GM18498 (cell line): ENCODE results near the gene UCHL1.

Experiments used
- ATAC-seq: cut with Tn5 transposase; IDR thresholded peaks from one replicate; pipeline ENCODE4 v1.9.1; 2021; ENCODE audit warnings: mild to moderate bottlenecking, moderate library complexity; ENCODE audit not compliant: unreplicated experiment

The UCHL1 gene

DNA sequence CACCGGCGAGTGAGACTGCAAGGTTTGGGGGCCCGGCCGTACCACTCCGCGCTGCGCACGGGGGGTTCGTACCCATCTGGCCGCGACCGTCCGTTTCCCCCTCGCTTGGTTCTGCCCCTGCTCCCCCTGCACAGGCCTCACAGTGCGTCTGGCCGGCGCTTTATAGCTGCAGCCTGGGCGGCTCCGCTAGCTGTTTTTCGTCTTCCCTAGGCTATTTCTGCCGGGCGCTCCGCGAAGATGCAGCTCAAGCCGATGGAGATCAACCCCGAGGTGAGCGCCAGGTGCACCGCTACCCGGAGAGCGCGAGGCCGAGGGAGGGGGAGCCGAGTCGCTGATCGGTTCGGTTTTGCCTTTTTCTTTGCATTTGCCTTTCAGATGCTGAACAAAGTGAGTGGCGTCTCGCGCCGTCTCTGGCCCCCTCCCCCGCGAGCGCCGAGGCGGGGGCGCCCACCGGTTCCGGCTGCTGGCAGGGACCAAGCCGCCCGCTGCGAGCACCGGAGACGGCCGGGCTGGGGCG is at the start of gene UCHL1:
TSS of gene UCHL1 (plus strand) at position 189 of the 517 bp plus-strand sequence. CDS start at position 238, 49 bp downstream.
- peak; percentile 42 for ATAC-seq

DNA sequence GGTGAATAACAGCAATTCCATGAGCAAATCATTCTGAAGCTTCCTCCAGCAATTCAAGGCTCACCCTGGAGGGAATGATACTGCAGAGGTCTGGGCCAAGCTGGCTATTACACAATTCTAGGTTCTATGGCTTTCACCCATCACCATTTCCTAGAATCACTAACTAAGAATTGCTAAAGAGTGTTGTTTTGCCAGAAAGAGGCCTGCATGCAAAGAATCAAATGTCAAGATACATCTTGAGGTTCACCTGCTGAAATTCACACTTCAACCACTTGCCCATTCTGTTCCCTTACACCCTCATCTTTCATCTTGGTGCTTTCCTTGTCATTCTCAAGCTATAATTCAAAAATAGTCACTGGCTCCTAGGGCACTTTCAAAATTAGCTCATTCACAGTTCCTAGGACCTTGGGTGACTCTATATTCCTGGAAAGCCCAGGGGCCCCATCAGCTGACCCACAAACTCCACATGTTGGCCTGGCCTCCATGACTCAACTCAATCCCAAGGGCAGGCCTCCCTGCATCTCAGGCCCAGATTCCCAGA is 49.4 kb upstream of the UCHL1 start:
- ATAC-seq: no peak

DNA sequence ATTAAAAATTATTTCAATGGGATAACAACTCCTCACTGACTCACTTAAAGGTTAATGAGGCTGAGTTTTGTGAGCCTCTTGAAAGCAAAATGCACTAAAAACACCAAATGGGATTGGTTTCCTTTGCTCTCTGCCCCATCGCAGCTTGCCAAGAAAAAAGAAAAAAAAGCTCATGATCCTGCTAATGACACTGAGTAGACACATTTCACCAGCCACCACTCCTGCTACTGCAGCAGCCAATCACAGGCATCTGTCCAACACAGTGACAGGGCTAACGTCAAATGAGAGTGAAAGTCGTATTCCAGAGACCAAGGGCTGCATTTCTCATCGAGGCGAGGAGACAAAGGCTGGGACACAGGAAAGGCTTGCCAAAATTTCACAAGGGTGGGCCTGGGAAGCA is 47.5 kb upstream of the UCHL1 start:
- no peak for ATAC-seq

DNA sequence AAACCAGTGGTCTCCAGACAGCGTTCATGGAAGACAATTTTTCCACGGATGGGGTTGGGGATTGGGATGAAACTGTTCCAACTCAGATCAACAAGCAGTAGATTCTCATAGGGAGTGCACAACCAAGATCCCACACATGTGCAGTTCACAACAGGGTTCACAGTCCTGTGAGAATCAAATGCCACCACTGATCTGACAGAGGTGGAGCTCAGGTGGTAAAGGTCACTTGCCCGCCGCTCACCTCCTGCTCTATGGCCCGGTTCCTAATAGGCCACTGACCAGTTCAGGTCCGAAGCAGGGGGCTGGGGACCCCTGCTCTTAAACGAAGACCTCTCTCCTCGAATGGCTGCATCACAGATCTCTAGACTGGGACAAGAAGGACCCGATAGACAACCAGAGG is 46.8 kb upstream of the UCHL1 start:
- ATAC-seq: no peak

DNA sequence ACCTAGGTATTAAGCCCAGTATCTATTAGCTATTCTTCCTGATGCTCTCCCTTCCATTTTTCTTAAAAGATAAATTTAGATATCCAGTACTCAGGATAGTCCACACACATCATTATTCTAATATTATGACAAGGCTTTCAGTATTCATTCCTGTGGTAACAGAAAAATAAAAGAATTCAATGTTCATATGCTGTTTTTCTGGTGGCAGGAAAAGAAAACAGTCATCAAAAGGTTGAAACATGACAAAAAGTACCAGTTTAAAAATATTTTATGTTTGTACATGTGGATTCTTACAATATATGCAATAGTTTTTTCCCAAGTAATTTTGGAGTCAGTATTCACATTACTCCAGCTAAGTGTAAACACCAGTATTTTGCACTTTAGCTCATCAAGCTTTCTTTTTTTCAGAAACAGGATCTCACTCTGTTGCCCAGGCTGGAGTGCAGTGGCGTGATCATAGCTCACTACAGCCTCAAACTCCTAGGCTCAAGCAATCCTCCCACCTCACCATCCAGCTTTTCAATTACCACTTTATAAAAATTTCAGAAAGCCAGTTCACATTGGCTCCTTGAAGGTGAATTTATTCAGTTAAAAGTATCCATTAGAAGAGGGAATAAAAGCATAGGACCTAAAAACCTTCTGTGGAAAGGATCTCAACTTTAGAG is 44.6 kb upstream of the UCHL1 start:
- ATAC-seq: no peak

DNA sequence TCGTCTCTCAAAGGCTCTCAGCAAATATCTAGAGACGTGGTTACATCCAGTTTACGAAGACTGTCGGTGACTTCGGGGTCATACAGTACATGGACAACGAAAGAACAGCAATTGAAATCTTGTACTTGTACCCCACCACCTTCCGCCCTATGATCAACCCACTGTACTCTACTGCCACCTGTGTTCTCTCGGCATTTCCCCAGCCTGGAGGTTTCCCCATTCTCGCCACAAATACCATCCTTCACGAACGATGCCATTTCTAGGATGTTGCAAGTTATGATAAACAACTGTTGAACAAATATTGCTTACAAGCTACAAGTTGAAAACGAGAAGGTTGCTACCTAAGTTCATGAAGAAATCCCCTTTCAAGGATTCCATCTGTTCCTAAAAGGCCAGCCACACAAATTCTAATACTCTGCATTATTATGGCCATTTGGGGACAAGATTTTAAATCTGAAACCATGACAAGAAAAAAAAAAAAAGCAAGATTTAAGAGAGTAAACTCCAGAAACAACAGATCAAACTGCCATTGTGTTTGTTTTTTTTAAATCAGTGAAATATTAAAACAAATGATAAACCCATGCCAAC is 44.0 kb upstream of the UCHL1 start:
- no peak for ATAC-seq

DNA sequence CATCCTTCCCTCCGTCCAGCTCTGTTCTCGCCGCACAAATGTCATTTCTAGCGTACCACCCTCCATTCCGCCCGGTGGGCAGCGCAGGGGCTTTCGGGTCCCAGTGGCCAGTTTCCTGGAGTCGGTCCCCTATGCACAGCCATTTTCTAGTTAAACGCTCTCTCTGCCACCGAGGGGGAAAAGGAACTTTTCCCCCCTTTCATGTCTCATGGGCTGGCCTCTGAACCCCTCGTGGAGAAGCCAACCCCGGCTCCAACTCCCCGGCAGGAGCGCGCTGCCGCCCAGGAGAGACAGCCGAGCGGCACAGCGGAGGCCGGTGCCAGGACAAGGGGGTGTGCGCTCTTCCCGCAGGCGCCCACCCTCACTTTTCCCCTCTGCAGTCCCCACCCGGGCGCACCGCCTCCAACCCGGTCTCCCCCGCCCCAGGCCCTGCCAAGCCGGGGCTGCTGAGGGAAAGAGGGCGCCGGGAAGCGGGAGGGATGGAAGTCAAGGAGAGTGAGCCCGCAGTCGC is 43.0 kb upstream of the UCHL1 start:
- peak; percentile 19 for ATAC-seq

DNA sequence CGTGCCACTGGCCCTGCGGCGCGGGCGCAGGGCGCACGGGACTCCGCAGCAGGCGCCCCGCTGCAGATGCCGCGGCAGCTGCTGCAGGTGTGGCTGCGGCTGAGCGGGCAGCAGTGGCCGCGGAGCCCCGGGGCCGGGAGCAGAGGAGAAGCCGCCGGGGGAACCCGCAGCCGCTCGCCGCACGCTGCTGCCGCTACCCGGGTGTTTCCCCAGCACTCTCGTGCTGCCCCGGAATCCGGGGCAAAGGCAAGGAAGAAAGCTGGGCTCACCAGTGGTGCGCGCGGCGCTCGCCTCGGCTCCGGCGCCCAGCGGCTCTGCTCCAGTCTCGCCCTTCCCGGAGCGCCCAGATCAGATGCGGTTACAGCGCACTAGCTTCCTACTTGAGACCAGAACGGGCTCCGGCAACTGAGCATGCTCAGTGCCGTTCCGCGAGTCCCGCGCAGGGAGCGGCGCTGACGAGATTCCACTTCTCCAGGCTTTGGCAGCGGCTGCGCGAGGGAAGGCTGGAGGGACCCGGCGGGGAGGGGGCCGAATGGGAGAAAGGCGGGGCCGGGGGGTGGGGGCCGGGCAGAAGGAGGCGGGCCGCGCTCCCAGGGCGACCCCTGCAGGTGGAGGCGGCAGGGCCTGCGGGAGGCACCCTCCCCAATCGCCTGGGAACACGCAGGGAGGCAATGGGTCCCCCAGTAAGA is 42.4 kb upstream of the UCHL1 start, which contains the start of gene APBB2:
TSS of gene APBB2 (minus strand) at position 407 of the 689 bp plus-strand sequence. CDS start 181,288 bp downstream, outside the sequence.
- ATAC-seq: peak; percentile 60

DNA sequence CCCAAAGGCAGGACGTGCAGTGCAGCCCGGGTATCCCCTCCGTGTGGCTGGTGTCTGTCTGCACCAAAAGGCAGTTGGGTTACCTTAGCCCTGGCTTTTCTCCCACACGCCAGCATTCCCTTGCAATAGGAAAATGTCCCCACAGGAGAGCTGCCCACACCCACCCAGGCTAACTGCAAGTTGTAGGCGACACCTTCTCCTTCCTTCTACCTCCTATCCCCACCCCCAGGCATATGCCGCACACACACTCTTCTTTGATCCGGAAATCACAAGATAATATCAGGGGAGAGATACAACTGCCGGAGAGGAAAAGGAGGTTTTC is 41.9 kb upstream of the UCHL1 start:
- no peak for ATAC-seq

DNA sequence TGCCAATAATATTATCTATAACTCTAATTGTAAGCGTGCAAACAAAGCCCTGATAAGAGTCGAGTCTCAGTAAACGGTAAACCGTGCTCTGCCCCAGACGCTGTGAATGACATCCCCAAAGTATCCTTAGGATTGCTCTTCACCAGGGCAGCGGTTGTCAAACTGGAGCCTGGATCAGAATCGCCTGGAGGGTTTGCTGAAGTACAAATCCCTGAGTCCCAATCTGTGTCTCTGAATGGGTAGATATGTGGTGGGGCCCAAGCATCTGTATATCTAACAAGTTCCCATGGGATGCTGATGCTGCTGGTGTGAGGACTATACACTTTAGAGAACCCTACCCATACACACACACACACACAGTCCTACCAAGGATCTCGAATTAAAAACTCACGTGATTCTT is 41.6 kb upstream of the UCHL1 start:
- ATAC-seq: no peak

DNA sequence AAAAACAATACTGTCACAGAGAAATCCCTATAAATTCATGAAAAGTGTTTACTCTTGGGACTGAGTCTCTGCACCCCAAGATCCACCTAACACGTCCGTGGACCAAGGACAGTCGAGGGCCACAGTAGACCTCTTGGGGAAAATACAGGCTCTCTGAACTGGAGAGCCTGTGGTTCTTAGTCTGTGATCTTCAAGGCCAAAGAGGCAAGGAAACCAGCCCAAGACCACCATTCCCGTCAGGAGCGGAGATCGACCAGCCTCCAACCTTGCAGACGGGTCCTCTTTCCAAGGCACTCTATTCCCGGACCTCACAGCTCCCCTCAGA is 40.8 kb upstream of the UCHL1 start:
- no peak for ATAC-seq

DNA sequence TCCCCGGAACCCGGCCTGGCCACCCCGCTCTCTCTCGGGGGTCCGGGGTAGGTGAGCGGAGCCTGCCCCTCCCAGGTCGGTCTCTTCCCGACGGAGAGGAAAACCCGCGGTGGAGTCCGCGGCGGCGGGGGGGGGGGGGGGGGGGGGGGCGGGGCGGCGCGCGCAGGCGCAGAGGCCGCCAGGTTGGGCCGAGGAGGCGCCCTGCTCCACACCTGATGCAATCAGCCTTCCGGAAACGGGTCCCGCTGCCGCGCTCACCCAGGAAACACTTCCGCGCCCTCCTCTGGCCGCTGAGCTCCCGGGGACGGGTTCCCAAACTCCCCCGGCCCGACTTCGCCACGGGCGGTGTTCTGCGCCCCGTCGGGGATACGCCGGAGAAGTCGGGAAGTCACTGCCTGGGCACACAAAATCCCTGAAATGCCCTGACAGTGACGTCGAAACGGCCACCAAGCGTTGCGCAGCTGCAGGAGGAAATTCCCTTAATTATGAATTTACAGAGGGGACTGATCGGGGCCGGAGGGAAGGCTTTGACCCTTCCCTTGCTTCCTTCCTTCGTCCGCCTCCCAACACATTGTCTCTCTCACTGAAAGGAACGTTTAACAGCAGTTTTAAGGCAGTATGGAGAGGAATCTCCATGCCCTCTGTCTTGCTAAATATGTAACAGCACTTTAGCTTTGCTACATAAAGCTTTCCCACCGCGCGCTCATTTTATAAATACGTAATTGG is 40.3 kb upstream of the UCHL1 start:
- peak; percentile 58 for ATAC-seq

DNA sequence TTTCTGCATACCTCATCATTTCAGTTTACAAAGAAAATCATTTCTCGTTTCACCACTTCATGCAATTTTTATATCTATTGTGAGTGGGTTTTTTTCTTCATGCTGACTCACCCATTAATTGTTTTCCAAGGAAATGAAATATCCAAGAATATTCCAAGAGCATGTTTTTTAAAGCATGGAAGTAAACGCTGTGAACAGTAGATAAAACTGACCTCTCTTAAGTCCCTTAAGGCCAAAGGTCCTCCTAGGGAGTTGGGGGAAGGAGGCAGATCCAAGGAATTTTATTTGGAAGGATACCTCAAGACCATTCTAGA is 39.8 kb upstream of the UCHL1 start:
- no peak for ATAC-seq

DNA sequence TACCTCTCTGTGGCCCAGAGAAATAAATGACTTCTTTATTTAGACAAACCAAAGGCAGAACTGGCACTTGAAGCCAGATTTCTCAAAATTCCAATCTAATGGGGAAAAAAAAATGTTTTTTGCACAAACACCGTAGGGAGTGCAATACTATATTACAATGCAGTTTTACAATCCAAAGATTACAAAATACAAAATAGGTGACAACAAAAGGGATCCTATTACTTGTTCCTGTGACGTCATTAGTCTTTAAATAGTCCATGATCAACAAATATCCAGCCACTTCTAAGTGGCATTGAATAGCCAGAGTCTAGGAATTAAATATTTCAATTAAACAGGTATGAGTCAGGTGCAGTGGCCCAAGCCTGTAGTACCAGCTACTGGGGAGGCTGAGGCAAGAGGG is 39.4 kb upstream of the UCHL1 start:
- no peak for ATAC-seq

DNA sequence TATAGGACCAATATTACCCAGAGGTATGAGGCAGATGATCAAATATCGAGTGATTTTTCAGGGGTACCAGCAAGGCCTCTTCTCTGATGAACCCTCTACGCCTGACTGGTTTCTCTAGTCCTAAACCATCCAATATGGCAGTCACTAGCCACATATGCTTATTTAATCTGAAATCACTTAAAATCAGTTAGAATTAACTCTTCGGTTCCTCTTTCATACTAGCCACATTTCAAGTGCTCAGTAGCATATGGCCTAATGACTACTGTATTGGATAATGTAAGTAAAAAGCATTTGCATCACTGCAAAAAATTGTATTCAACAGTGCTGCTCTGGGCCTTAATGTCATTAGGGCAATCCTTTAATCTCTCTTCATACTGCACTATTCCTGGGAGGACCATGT is 38.0 kb upstream of the UCHL1 start:
- no peak for ATAC-seq

DNA sequence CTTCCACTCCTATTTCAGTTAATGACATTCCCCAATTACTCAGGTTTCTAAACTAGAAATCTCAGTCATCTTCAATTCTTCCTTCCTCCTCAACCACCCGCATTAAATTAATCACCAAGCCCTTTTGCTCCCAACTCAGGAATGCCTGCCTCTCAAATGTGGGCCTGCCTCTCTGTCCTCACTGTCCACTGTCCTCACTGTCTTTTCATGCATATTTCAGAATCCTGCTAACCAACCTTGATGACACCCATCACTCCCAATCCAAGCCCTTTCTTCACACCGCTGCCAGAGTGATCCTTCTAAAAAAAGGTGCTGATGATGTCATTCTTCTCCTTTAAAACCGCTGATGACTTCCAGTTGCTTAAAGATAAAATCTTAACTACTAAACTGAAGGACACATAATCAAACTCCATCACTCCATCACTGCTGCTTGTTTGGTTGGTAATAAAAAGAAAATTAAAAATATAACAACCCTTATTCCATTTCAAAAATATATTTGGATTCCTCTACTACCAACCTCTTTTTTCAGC is 37.2 kb upstream of the UCHL1 start:
- ATAC-seq: no peak

DNA sequence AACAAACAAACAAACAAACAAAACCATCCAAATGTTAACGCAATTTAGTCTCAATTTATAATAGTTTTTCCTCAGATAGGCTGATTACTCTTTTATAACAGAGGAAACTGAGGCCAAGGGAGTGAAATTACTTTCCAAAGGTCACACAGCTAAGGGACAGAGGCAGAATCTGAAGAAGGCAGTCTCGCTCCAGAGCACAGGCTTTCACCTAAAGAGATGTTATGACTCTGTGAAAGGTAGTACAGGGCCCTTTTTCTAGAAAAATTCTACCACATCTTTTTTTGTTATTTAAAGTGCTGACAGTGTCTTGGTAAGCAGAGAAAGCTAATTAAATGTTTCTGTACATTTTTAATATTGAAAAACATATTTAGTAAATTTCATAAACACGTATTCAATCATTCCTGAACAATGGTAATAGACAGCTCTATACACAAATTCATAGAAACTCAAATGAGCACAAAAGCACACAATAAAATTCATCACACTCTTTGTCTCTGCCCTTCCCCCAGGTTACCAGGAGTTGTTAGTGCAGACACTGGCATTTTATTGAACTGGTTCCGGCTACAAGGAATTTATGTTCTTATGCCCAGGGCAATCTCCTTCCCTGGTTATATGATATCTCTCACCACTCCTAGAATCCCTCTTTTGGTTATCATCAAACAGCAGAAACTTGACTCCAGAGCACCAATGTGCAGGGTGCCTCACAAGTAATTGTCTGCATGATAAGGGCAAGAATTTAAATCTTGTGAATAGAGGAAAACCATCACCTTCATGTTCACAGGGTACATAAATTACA is 34.7 kb upstream of the UCHL1 start:
- no peak for ATAC-seq

DNA sequence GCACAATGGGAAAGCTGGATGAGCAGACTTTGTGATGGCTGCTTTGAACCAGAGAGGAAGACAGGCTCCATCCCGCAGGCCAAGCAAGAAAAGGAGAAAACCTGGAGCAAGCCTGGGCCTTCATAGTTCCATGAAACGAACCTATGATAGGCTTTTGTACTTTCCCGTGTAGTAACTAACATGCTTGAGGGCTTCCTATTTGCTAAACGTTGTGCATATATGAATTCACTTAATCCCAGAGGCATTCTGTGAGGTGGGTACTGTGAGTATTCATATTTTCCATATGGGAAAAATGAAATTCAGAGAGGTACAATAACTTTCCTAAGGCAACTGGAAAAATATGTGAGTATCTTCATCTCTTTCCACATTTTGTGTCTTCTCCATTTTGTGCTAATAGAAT is 28.8 kb upstream of the UCHL1 start:
- ATAC-seq: no peak

DNA sequence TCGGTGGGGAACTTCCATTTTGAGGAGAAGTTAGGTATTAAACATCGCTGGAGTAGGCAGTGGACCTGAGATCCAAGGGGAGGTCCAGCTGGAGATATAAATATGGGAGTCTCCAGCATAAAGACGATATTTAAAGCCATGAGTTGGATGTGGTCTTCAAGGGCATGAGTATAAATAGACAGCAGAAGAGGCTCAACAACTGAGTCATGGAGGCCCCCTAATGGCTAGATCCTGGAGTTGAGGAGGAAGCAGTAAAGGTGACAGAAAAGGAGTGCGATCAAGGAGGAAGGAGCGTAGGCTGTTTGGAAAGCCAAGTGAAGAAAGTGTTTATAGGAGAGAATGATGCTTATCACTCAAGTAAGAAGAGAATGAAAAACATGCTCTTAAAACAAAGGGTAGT is 24.3 kb upstream of the UCHL1 start:
- no peak for ATAC-seq

DNA sequence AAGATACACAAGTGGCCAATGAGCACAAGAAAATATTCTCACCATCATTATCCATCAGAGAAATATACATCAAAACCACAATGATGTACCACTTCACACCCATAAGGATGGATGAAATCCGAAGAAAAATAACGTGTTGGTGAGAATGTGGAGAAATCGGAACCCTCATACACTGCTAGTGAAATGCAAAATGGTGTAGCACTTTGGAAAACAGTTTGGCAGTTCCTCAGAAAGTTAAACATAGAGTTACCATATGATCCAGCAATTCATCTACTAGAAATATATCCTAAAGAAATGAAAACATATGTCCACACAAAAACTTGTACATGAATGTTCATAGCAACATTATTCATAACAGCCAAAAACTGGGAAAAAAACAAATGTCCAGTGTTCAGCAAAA is 23.9 kb upstream of the UCHL1 start:
- no peak for ATAC-seq
